Peyer's patch (tissue), 4 donors: Measurements from ENCODE around the gene NPPC. TPM values are rescaled to one million over a fixed set of nuclear protein-coding genes. Genes with fewer than 3 reads are reported as not detected.

Experiments used
- DNase-seq, 3 donors: peaks; one replicate each; pipeline ENCODE4 v3.0.0-alpha.2; 2017 to 2019
- H3K27ac ChIP-seq, 4 donors: fragments of 200-600 bp; sonication (generic); one replicate each; pipeline ENCODE4 v1.5.1; 2016 to 2019
- H3K27me3 ChIP-seq, 2 donors: fragments of 200-600 bp; sonication (generic); one replicate each; pipeline ENCODE4 v1.5.1; 2019
- H3K36me3 ChIP-seq, 3 donors: fragments of 200-600 bp; sonication (generic); one replicate each; pipeline ENCODE4 v1.5.1; 2016 to 2019
- H3K4me1 ChIP-seq, 4 donors: fragments of 200-600 bp; sonication (generic); one replicate each; pipeline ENCODE4 v1.5.1; 2016 to 2019
- H3K4me3 ChIP-seq, 4 donors: fragments of 200-600 bp; sonication (generic); 1 replicate in 3 of 4; 2 replicates in 1 of 4; pipeline ENCODE4 v1.5.1; 2016 to 2019; ENCODE audit warnings: mild to moderate bottlenecking in 1 of 4
- H3K9me3 ChIP-seq, 4 donors: fragments of 200-600 bp; sonication (generic); one replicate each; pipeline ENCODE4 v1.5.1; 2016 to 2019; ENCODE audit warnings: mild to moderate bottlenecking in 1 of 4
- CTCF ChIP-seq, 6 experiments: fragments of 450-650 bp in 4 of 6; fragments of 200-600 bp in 2 of 6; sonication (generic) in 1 of 6; IDR thresholded peaks; one replicate each; pipeline ENCODE4 v1.5.1; 2017 to 2019; ENCODE audit warnings: antibody characterized with exemption in 6 of 6, mild to moderate bottlenecking in 3 of 6, moderate library complexity in 1 of 6
- POLR2A ChIP-seq, 2 donors: fragments of 450-650 bp; IDR thresholded peaks; one replicate each; pipeline ENCODE4 v1.5.1; 2017; ENCODE audit warnings: antibody characterized with exemption in 2 of 2, mild to moderate bottlenecking in 2 of 2, moderate library complexity in 2 of 2
- total RNA-seq, 4 donors: library from RNA; depleted of rRNA; stranded (reverse); fragments of >200 nt; gene quantifications; one replicate each; pipeline ENCODE4 v1.1.0, GENCODE V29; 2016

NPPC gene
- total RNA-seq, 4 donors from 2014 or later, result not detected

- H3K27ac ChIP-seq, result no peak overlapping the region
These were observed 14.6 kb upstream of the NPPC start for GRCh38 chr2:231940795-231941194.

GRCh38 chr2:231939022-231939421 is 12.8 kb upstream of the NPPC start:
- H3K4me3 ChIP-seq, result no peak overlapping the region
- no peak for DNase-seq
- no peaks in the 10 kb centered on the region for H3K9me3 ChIP-seq
- no peaks in the 10 kb centered on the region for H3K4me1 ChIP-seq
- H3K27me3 ChIP-seq, result no peaks in the 10 kb centered on the region
- no peaks in the 10 kb centered on the region for H3K36me3 ChIP-seq
- H3K27ac ChIP-seq, result no peak overlapping the region
- TF ChIP-seq CTCF (IDR thresholded peaks at IDR 0.05) (no peak), POLR2A (IDR thresholded peaks at IDR 0.05) (no peak)

More at GRCh38 chr2:231940795-231941194, 14.6 kb upstream of the NPPC start:
- Histone ChIP-seq H3K27me3 (no peaks in the 10 kb centered on the region), H3K4me3 (no peak overlapping the region), H3K4me1 (no peaks in the 10 kb centered on the region), H3K9me3 (no peaks in the 10 kb centered on the region), H3K36me3 (no peaks in the 10 kb centered on the region)
- no peak for DNase-seq
- TF ChIP-seq CTCF (IDR thresholded peaks at IDR 0.05) (no peak), POLR2A (IDR thresholded peaks at IDR 0.05) (no peak)

GRCh38 chr2:231937057-231937456 is 10.9 kb upstream of the NPPC start:
- Histone ChIP-seq H3K9me3 (no peaks in the 10 kb centered on the region), H3K36me3 (no peaks in the 10 kb centered on the region), H3K27ac (no peak overlapping the region), H3K27me3 (no peaks in the 10 kb centered on the region), H3K4me1 (no peaks in the 10 kb centered on the region), H3K4me3 (no peak overlapping the region)
- TF ChIP-seq CTCF (IDR thresholded peaks at IDR 0.05) (no peak), POLR2A (IDR thresholded peaks at IDR 0.05) (no peak)
- no peak for DNase-seq

- Histone ChIP-seq H3K4me3 (no peak overlapping the region), H3K27ac (no peak overlapping the region), H3K27me3 (no peaks in the 10 kb centered on the region), H3K4me1 (no peaks in the 10 kb centered on the region), H3K9me3 (no peaks in the 10 kb centered on the region), H3K36me3 (no peaks in the 10 kb centered on the region)
- TF ChIP-seq CTCF (IDR thresholded peaks at IDR 0.05) (no peak), POLR2A (IDR thresholded peaks at IDR 0.05) (no peak)
- no peak for DNase-seq
These were observed 10.3 kb upstream of the NPPC start for GRCh38 chr2:231936491-231936890.

- H3K9me3 ChIP-seq, result no peaks in the 10 kb centered on the region
- no peaks in the 10 kb centered on the region for H3K4me1 ChIP-seq
- TF ChIP-seq CTCF (IDR thresholded peaks at IDR 0.05) (no peak), POLR2A (IDR thresholded peaks at IDR 0.05) (no peak)
- H3K27ac ChIP-seq, result no peak overlapping the region
- H3K27me3 ChIP-seq, result no peaks in the 10 kb centered on the region
- H3K4me3 ChIP-seq, result no peak overlapping the region
- H3K36me3 ChIP-seq, result no peaks in the 10 kb centered on the region
- DNase-seq, result no peak
These were observed 9.6 kb upstream of the NPPC start for GRCh38 chr2:231935815-231936214.

- peak in 1 of 3 donors; percentile 12 for DNase-seq
- H3K9me3 ChIP-seq, result no peaks in the 10 kb centered on the region
- H3K27ac ChIP-seq, result no peak overlapping the region
- H3K4me3 ChIP-seq, result no peak overlapping the region
- no peak for TF ChIP-seq POLR2A (IDR thresholded peaks at IDR 0.05)
- no peak for TF ChIP-seq CTCF (IDR thresholded peaks at IDR 0.05)
- no peaks in the 10 kb centered on the region for H3K27me3 ChIP-seq
- H3K4me1 ChIP-seq, result no peaks in the 10 kb centered on the region
- no peaks in the 10 kb centered on the region for H3K36me3 ChIP-seq
These were observed 9.0 kb upstream of the NPPC start for GRCh38 chr2:231935207-231935524.
